T-helper 9 cell (primary cell): ENCODE results near the gene SEMA4D.
A peak's percentile ranks its signal among the peaks of the same experiment; 100 is the strongest.

Experiments
- DNase-seq: peaks from one replicate; pipeline ENCODE4 v3.0.0-alpha.2; 2020

The SEMA4D gene

DNA sequence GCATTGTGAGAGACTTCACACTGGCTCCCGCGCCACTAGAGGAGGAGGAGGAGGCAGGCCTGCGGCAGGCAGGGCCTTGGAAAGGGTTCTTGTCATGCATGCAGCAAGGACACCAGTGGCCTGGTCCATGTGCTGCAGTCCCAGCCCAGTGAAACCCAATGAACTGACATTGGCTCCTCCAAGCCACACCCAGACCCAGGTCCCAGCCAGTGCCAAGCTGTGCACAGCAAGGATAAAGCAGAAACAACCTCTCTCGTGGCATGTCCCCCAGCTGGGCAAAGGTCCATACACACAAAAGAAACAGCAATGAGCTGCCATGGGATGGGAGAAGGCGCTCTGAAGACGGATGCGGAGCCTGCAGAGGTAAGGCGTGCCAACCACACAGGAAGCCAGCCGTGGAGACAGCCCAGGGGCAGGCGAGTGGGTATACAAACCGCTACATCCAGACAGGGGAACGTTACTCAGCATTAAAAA, 89.2 kb downstream of the SEMA4D start:
- peak; percentile 63 for DNase-seq

DNA sequence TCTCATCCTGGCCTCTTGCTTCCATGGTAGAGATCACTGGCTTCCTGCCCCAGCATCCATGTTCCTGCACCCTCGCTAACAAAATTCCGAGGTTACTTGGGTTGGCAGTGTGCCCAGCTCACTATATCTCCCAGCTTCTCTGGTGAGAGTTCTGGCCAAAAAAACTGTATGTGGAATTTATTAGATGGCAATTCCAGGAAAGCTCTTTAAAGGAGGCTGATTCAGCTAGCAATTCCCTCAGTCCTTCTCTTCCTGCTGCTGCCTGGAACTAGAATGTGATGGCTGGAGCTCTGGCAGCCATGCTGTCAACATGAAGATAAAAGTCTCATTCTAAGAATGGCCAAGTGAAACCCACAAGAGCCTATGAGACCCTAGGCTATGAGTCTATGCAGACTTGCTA, 90.8 kb downstream of the SEMA4D start:
- DNase-seq, result no peak

DNA sequence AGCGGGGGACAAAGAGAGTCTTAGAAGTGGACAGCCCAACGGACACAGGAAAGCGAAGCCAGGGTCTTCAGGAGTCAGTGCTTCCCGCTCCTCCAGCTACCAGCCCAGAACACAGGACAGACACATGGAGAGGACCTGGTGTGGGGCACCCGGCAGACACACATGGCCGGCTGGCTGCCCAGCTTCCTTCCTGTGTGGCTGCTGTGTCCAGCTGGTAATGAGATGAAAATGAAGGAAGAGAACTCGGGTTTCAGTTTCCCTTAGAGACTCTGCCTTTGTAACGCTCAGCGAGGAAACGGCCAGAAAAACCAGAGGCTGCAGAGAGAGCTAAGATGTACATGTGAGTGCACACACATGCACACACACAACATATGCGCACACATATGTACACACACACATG, 92.1 kb downstream of the SEMA4D start:
- DNase-seq, result no peak

DNA sequence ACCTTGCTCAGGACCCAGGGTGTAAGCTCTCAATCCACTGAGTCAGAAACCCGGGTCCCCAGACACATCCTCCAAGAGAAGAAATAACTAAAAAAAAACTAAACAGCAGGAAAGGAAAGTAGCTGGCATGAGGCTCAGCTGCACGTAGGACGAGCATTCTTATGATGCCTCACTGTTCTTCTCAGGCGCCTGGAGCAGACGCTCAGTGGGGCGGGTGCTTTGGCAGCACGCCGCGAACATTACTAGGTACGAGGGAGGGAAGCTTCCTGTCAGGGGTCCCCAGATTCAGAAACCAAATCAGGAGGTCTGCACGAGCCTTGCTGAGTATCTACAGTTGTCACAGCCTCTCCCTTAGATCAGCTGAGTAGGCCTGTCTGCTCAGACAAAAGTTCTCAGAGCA, 93.8 kb downstream of the SEMA4D start:
- DNase-seq, result no peak

DNA sequence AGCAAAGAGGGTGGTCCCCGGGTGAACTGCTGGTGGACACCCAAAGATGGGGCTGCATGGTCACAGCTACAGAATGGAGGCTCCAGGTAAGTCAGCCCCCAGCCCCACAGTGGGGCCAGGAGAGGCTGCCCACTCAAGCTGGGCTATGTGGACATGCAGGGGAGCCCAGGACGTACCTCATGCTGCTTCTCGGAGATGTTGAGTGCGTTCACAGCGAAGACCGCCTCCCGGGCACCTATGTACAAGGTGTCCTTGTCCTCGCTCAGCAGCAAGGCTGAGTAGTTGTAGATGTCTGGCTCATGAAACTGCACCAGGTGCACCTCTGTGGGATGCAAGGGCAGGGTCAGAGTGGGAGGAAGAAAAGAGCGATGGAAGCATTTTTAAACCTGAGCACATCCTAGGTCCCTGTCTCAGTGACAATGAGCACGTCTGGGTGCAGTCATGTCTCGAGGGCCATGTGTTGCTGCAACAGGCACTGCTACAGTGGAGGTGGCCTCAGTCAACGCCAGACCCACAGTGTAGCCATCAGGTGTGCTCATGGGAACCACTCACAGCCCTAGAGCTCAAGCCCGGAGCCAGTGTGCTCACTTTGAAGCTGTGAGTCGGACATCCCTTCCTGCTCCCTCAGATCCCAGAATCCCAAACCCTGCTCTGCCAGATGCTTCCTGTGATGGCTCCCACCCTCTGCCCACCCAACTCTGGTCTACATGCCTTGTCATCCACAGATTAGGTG, 95.1 kb downstream of the SEMA4D start:
- DNase-seq, result no peak

DNA sequence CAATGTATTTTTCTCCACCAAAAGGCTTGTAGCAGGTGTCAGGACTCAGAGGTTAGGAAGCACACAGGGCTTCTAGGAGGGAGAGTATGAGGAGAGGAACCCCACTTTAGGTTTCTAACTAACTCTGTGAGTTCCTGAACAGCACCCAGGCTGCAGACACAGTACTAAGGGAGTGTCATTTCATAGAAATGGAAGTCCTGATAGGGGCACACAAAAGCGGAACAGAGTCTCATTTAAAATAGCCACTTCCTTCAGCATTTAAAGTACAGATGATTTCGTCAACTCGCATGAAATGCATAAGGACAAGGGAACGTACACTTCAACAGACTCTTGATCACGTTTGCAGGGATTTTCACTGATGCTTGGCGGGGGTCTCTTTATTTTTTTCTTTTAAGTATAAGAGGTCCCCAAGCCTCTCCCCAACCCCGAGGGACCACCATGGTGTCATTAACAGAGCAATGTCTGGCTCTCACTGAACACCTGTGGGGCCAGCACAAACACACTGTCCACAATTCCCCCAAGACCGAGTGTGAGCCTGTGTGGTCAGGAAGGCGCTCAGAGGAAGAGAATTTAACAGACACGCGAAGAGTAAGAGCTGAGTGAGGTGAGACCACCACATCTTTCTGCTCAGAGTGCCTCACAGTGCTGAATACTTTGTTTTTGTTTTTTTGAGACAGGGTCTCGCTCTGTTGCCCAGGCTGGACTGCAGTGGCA, 97.4 kb downstream of the SEMA4D start:
- DNase-seq, result no peak

DNA sequence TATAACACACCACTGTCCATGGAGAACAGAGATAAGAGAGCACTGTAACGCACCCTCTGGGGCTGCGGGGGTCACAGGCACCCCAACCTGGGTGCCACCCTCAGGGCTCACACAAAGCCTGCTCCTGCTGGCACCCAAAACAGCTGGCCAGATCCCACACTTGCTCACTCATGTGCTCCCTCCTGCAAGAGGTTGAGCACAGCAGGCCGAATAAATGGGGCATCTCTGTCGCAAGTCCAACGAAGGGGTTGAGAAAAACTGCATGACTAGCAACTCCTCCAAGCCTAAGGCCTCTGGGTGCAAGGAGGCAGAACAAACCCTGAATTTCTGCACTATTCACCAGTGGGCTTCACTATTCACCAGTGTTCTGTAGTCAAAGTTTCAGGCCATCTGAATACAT, 99.3 kb downstream of the SEMA4D start:
- no peak for DNase-seq

DNA sequence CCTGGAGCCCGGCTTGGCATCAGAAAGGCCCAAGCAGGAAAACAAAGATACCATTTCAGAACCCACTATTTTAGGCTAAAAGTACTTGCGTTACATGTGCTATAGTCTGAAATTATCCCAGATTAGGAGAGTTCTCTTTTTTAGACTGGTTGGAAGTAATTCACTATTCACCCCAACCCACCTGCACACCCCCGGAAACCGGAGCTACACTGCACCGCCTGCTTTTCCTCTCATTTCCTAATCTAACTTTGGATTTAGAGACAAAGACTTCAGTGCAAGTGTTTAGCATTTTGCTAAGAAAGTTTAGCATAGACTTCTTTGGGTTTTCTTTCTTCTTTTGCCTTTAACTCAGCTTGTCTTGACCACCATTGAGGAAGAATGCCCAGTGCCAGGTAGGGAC, 100.4 kb downstream of the SEMA4D start:
- DNase-seq, result no peak

DNA sequence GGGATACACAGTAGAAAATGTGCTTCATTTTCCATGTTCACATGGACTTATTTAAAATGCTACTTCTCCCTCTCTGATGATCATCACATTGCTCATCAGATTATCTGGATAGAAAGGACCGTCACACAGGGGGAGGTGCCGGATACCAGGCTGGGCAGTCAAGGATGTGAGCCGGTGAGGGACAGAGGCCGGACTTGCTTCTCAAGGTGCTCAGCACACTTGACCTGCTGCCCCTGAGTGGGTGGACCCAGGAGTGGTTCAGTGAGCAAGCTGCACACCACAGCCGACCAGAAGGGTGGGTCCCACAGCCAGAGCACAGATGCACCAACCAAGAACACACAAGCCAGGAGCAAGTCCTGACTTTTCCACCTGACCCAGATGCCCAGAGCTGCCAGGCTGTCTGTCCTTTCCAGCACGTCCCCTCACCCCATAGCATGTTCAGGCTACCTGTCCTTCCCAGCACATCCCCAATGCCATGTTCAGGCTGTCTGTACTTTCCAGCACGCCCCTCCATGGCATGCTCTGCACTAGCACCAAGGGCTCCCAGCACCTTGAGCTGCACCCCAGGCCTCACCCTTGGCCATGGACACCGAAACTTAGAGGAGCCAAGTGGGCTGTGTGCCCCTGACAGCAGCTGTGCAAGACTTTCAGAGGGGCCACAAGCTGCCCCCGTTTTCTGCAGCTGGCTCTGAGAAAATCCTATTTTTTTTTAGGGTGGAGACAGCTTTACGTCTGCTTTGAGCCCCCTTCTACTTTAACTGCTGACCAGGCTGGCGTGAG, 101.8 kb downstream of the SEMA4D start:
- no peak for DNase-seq

DNA sequence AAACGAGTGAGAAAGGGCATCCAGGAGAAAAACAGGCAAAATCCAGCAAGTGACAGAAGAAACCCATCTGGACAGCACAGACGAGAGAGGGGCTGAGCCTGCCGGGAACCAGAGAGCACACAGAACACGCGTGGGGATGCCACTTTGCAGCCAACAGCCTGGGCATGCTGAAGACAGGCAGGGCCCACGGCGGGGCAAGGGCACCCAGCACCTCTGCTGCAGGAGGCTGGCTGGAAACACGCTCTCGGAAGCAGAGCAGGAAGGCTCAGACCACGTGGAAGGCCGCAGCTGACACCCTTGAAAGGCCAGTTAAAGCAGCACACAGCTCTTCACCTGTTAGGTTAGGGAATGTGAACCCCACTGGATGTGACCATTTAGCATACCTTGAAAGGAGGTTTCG, 103.5 kb downstream of the SEMA4D start:
- DNase-seq, result no peak

DNA sequence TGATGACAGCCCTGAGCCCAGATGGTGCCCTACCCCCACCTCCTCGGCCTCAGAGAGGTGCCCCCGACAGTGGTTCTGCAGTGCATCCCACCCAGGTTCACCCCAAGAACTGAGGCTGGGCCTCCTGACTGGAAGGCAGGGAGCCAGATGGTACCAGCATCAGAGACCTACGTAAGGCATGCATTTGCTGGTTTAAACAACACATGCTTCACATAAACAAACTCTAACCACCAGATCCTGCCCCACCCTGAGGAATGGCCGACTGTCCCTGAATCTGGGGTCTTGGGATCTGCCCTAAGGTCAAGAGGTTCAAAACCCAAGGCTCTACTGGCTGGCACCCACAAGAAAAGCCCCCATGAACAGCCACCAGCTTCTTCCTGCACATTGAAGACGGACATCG, 106.3 kb downstream of the SEMA4D start:
- no peak for DNase-seq

DNA sequence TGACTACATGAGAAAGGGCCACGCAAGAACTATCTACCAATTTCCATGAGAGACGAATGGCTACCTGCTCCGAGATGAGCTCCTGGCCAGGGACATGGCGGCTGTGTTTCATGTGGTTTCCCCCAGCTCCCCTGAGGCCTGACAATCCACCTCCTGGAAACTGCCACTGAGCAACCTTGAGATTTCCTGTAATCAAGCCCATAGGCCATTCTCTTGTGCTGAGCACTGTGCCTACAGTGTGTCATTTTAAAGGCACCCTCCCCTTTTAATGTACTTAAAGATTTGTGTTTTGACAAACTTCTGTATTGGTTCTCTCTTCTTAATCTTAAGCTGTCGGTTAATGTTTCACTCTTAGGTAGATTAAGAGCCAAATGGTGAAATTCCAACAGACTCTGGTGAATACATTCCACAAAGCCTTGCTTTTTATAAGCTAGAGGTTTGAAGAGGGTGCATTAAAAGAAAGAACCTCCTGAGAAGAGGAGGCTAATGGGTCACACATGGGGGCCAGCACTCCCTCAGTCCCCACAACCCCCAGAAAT, 107.3 kb downstream of the SEMA4D start:
- no peak for DNase-seq

DNA sequence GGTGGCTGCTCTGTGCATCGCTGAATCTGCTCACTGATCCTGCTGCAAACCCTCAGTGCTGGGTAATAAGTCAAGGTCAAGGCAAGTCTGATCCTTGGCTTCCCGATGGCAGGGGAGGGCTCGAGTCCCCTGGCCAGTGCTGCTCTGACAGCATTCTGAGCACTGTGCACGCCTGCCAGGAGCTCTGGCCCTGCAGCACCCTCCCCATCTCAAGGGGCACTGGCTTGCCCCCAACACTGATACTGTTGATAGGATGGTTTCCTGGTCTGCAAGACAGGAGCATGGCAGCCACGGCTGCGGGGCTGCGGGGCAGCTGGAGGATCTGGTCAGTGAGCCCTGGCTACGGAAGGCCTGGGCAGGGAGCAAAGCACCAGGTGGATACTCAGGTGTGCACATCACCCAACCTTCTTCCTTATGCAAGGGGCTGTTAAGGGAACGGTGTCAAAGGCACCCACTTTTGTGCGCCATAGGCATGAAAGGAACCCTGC, 107.8 kb downstream of the SEMA4D start:
- no peak for DNase-seq

DNA sequence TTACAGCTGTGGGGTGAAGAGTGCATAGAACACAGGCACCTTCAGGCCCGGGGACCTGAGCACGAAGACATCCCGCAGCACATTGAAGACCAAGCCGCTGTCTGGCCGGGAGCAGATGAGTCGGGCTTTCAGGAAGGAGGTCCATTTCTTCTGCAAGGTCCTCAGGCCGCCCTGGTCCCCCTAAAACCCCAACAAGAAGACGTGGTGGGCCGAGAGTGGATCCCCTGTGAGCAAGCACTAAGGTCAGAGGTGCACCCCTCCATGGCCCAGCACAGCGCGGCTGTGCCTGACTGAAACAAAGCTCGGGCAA, 109.1 kb downstream of the SEMA4D start:
- no peak for DNase-seq

DNA sequence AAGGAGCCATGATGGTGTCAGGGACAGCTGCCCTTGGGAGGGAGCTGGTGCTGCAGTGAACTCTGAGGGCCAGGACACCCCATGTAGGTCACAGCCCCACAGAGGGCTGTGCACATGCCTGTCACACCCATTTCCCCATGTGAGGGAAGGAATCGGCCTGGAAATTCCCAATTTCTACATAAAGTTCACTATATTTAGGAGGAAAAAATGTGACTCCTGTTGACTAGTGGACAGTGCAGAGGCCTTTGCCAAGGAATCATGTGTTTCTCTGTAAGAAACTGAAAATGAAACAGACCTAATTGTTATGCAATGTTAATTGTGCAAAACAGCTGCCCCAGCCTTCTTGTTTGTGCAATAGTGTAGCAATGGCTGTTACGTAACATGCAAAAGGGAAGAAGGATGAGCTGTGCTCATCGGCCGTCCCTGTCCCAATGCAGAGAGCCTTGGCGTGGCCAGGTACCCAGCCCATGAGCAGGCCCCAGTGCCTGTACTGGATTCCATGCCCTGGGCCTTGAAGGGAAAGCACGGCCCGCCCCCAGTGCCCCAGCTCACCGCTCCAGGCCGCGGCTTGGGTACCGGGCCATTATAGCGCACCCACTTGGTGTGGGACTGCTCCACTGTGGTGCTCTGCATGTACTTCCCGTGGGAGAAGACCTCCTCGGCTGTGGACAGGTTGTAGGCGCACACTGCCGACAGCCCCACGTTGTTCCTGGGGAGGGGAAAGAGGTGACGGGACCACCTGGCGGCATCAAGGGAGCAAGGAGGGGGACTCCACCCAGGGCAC, 109.6 kb downstream of the SEMA4D start:
- no peak for DNase-seq

DNA sequence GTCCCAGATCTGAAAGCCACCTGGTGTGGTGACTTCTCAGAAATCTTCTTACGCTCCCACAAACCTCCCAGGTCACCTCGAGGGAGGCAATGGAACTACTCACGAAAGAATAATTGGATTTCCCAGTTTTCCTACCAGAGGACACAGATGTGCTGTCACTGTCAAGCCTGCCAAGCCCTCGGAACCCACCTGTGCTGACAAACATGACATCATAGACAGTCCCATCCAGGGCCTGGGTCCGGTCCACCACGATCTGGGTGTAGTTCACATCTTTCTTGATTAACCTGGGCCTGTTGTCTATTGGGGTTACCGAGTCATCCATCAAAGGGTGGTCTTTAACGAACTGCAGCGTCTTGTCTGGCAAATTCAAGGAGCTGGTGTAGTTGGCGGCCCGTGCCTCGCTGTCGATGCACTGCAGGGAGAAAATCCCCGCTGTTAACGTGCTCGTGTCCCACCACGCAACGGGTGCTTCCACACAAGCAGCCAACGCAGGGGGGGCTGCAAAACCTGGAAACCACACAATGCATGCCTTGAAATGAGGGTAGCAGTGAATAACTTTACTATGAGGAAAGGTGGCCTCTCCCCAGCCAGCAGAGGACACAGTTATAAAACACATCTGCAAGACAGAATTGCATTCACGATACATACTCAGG, 110.6 kb downstream of the SEMA4D start:
- DNase-seq, result no peak

DNA sequence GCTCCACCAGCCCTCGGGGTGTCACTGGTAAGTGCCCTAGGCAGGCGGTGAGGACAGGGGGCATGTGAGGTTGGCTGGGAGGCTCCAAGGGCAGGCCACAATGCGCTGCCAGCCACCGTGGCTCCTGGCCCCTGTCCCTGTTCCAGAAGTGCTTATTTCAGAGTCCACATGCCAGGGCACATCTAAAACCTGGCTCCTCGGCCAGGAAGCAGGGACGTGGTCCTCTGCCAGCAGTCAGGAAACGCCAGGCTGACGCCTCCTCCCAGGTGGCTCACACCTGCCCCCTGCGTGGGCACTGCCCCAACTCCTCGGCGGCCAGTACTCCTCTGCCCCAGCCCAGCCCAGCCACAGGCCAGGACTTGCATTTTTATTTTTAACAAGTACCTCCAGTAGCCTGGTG, 111.1 kb downstream of the SEMA4D start:
- DNase-seq, result no peak

DNA sequence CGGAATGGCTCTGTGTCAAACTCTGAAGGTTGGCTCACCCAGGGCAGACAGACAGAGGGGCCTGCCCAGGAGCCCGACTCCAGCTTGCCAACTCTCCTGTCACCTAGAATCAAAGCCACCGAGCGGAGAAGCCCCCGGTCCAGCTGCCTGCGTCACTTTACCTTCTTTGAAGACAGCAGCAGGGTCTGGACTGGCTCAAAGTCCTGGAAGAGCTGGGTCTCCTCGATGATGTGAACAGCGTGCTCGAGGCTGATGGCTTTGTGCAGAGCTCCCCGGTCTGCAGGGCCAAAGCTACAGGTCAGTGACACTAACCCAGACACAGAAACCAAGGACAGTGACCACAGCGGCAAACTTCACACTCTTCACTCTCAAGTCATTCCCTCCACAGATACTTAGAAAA, 111.7 kb downstream of the SEMA4D start:
- DNase-seq, result no peak

DNA sequence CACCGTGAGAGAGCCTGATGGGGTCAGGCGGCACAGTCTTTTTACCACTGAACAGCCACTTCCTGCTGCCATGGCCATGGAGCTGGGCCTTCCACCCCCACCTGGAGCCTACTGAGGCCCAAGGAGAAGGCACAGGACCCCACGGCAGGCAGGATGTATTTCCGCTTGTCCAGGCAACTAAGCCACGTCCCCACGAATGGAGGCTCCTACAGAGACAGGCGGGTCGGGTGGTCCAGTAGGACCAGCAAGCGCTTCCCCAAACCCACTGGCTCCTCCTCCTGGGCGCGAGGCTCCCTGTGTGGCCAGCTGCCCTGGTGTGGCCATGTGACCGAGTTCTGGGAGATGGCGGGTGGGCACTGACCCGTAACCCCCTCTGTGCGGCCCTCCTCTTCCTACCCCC, 113.1 kb downstream of the SEMA4D start:
- no peak for DNase-seq

DNA sequence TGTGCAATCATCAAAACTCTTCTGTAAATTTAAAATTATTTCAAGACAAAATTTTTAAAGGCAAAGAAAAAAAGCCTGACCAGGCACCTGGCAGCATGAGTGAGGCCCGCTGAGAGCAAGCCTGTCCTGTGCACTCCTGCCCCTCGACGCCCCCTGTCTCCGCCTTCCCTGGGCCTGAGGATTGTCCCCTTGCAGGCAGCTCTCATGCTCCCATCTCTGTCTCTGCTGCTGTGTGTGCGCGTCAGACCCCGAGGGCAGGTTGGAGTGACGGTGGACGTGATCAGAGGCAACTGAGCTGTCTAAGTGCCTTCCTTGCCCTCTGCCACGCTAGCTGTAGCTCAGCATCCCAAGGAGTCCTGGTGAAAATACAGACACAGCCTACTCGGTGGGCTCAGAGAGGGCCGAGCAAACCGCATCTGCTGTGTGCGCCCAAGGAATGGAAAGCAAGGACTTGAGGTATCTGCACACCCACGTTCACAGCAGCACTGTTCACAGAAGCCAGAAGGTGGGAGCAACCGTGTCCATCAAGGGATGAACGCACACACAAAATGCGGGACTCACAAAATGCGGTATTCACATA, 114.1 kb downstream of the SEMA4D start:
- DNase-seq, result no peak

DNA sequence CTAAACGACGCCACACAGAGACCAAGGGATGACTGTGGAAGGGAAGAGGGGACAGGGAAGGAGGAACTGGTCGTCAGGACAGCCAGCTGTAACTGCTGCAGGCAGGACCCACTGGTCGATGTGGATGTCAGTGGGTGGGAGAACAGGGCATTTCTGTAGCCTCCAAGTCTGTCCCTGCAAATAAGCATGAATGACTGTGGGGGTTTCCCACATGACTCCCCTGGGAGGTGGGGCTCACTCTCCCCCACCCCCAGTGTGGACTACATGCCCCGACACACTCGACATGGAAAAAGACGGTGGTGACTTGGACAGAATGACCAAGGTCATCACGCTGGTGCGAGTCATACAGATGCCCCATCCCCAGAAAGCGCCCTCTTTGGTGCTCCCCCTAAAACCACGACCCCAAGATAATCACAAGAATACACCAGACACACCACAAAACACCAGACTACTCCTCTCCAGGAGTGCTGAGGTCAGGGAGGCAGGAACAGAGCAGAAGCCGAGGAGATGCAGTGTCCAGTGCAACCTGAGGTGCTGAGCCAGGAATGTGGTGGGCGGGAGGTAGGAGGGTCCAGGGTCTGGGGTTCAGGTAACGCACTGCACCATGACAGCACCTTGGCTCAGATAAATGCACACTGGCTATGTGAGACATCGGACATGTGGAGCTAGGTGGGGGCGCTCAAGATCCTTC, 114.7 kb downstream of the SEMA4D start:
- no peak for DNase-seq
